ENCODE results near the gene MKS1. TPM values are rescaled to one million over a fixed set of nuclear protein-coding genes. Genes with fewer than 3 reads are reported as not detected.

MKS1 gene
- 9.7 to 12.5 TPM (median 11.8 TPM) in 5 replicates for total RNA-seq (2022; extraction: Qiagen RNA extraction; ENCODE audit: low read depth)

DNA sequence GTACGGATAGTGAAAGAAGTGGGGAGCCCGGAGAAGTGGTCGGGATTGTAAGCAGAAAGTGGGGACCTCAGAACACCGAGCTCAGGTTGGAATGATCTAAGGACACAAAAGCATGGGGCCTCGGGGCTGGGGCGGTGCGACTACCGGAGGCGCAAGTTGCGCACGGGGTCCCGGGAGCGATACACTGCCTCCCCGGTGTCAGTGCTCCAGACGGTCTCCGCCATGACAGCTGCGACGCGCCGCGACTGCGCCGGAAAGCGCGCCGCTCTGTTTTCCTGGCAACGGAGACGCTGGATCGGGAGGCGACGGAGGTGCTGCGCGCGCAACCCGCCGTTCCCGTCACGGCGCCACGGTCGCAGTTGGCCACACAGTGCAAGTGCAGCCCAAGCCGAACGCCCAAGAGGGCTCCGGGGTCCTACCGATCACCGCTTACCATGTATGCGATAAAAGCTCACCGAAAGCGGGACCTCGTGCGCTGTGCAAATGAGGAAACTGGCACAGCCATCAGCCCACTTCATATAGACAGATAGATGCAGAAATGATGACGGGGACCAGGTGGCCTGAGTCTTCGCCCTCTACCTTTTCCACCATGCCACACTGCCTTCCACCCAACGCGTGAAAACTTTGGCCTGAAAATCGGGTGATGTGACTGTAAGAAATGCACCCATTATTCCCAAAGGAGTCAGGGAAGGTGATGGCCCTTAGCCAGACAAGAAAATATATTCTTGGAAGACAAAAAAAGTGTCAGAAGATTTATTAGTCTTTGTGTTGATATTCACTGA, at the start of gene MKS1:
TSS of gene MKS1 (minus strand) at position 249 of the 782 bp plus-strand sequence. CDS start at position 224, 25 bp downstream.

DNA sequence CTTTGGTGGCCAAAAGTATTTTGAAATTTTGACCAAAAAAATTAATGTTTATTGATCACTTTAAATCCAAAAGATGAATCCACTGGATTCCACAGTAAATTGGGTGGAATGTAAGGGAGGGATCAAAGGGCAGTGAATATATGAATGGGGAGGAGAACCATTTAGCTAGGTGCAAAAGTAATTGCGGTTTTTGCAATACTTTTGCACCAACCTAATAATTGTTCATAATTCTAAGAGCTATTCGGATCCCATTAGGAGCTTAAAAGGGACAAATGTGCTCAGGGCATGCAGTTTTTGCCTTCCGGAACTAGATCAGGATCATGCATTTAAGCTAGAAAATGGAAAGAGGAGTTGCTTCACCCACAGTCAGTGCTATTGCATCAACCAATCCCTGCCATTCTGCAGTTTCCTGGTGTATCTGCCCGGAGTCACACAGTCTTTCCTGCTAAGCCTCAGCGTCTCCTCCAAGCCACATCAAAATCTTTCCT, 19.1 kb upstream of the MKS1 start, which contains the start of gene LPO:
TSS of gene LPO (plus strand) at position 438 of the 488 bp plus-strand sequence. CDS start 4,396 bp downstream, outside the sequence.

DNA sequence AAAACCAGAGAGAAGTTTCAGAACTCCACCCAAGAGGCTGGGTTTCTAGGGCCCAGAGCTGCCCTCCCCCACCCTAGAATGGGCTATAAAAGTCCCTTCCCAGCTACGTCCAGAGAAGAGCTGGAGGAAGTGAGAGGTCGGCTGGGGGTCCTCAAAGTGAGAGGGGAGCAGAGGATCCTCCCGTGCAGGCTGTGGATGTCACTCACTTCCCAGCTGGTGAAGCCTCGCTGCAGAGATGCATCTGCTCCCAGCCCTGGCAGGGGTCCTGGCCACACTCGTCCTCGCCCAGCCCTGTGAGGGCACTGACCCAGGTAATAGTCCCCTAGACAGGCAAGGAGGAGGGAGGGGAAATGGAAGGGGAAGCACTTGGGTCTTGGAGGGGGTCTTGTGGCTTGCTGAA, 26.4 kb downstream of the MKS1 start, which contains the start of gene EPX:
TSS of gene EPX (plus strand) at position 115 of the 400 bp plus-strand sequence. CDS start at position 236, 121 bp downstream.

DNA sequence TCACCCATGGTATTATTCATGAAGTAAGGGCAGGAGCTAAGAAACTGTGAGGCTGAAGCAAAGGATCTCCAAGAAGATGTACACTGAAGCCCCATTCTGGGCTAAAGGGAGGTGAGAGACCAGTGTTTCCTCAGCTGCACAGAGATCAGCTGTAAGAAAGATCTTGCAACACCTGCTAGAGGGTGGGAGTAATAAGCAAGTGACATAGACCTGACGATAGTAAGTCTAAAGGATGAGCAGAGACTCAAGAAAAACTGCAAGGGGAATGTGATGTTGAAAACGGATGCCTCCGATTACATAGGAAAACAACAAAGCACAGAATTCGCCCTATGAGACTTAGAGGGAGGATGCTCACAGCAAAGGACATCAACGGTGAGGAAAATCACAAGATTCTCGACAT, 52.4 kb downstream of the MKS1 start, which contains the start of gene OR4D2:
TSS of gene OR4D2 (plus strand) at position 301 of the 400 bp plus-strand sequence. CDS start 2,674 bp downstream, outside the sequence.

Other genes with a start within 250 kb of the MKS1 start
- 31.2 to 54.6 TPM (median 46.3 TPM) in 5 replicates for gene VEZF1, start 231.0 kb downstream of the MKS1 start, total RNA-seq (2022; extraction: Qiagen RNA extraction; ENCODE audit: low read depth)
- gene SRSF1, start 212.0 kb downstream of the MKS1 start, total RNA-seq (2022; extraction: Qiagen RNA extraction; ENCODE audit: low read depth): 236 to 315 TPM (median 283 TPM) in 5 replicates
- gene DYNLL2, start 135.8 kb downstream of the MKS1 start, total RNA-seq (2022; extraction: Qiagen RNA extraction; ENCODE audit: low read depth): 20.0 to 27.4 TPM (median 23.0 TPM) in 5 replicates
- not detected in 5 replicates for gene OR4D1, start 70.9 kb downstream of the MKS1 start, total RNA-seq (2022; extraction: Qiagen RNA extraction; ENCODE audit: low read depth)
- not detected in 5 replicates for gene OR4D2, start 52.3 kb downstream of the MKS1 start, total RNA-seq (2022; extraction: Qiagen RNA extraction; ENCODE audit: low read depth)
- not detected in 5 replicates for gene EPX, start 26.5 kb downstream of the MKS1 start, total RNA-seq (2022; extraction: Qiagen RNA extraction; ENCODE audit: low read depth)
- gene LPO, start 19.3 kb upstream of the MKS1 start, total RNA-seq (2022; extraction: Qiagen RNA extraction; ENCODE audit: low read depth): not detected in 5 replicates
- not detected in 5 replicates for gene MPO, start 61.7 kb upstream of the MKS1 start, total RNA-seq (2022; extraction: Qiagen RNA extraction; ENCODE audit: low read depth)
- gene TSPOAP1, start 109.5 kb upstream of the MKS1 start, total RNA-seq (2022; extraction: Qiagen RNA extraction; ENCODE audit: low read depth): not detected in 5 replicates
- gene SUPT4H1, start 132.9 kb upstream of the MKS1 start, total RNA-seq (2022; extraction: Qiagen RNA extraction; ENCODE audit: low read depth): 121 to 163 TPM (median 154 TPM) in 5 replicates
- gene RNF43, start 198.3 kb upstream of the MKS1 start, total RNA-seq (2022; extraction: Qiagen RNA extraction; ENCODE audit: low read depth): 0.34 to 0.64 TPM (median 0.39 TPM) in 5 replicates

All from A549 treated with ZK216348 at 1 μM for 4 hours (cell line).